HCT116 (cell line): Measurements from ENCODE around the gene RAB3GAP1. TPM values are rescaled to one million over a fixed set of nuclear protein-coding genes. Genes with fewer than 3 reads are reported as not detected.

Experiments
- ATAC-seq: fragments of 200-7000 bp; cut with Tn5 transposase; 2 replicates; pipeline ENCODE4 v1.9.1; 2020; ENCODE audit warnings: mild to moderate bottlenecking, moderate library complexity
- BruUV-seq: library from RNA; stranded (reverse); fragments of 400-500 nt; replicated peaks from 2 replicates; lab custom pipeline; 2021; lab: Mats Ljungman, UMichigan
- CTCF ChIA-PET: fragments of 300-600 bp; sonication (Branson Sonifier 250); formaldehyde crosslinking; loops from one replicate; lab custom pipeline; 2021; ENCODE audit warnings: antibody characterized with exemption; lab: Charles Lee
- POLR2A ChIA-PET: fragments of 300-600, 350-600 bp; sonication (Branson Sonifier 250); formaldehyde crosslinking; loops from one replicate; lab custom pipeline; 2021; ENCODE audit warnings: antibody characterized with exemption; lab: Charles Lee
- RAD21 ChIA-PET, 2 experiments: fragments of 300-600 bp; sonication (Branson Sonifier 250); formaldehyde crosslinking; loops; one replicate each; lab custom pipeline; 2023; ENCODE audit warnings: low total read pairs in 2 of 2; ENCODE audit not compliant: uncharacterized antibody in 2 of 2, unreplicated experiment in 2 of 2, low non-redundant PET in 1 of 2; lab: Charles Lee
- DNase-seq: peaks from one replicate; pipeline ENCODE4 v3.0.0-alpha.2; 2010; ENCODE audit warnings: low read depth, low spot score
- H2AFZ ChIP-seq: fragments of 200-600 bp; shearing (Covaris generic), sonication (generic); 2 replicates; pipeline ENCODE4 v1.6.1; 2017; ENCODE audit warnings: low read depth, mixed run types, mixed read lengths, antibody characterized with exemption, low read length; ENCODE audit not compliant: poor library complexity, severe bottlenecking
- H3K27ac ChIP-seq: 2 replicates; pipeline ENCODE4 v1.5.1; 2012; ENCODE audit warnings: low read depth, low read length
- H3K27me3 ChIP-seq: fragments of 200-600 bp; sonication (generic); 2 replicates; pipeline ENCODE4 v1.6.1; 2016; ENCODE audit warnings: mixed run types, low read length, mixed read lengths; ENCODE audit not compliant: insufficient read depth
- H3K36me3 ChIP-seq, 2 experiments: fragments of 200-500 bp in 1 of 2; fragments of 200-600 bp in 1 of 2; sonication (Bioruptor generic) in 1 of 2; sonication (generic) in 1 of 2; 2 replicates each; pipeline versions ENCODE4 v1.5.1 to v1.6.1; 2014 to 2016; ENCODE audit warnings: low read length in 2 of 2, inconsistent platforms in 1 of 2, mixed read lengths in 1 of 2, mixed run types in 1 of 2; ENCODE audit not compliant: insufficient read depth in 2 of 2, control insufficient read depth in 1 of 2
- H3K4me1 ChIP-seq, 2 experiments: fragments of 200-600 bp in 1 of 2; sonication (generic) in 1 of 2; 2 replicates each; pipeline versions ENCODE4 v1.5.1 to v1.6.1; 2012 to 2017; ENCODE audit warnings: low read length in 2 of 2, inconsistent platforms in 1 of 2, mild to moderate bottlenecking in 1 of 2, mixed read lengths in 1 of 2, mixed run types in 1 of 2, moderate library complexity in 1 of 2; ENCODE audit not compliant: insufficient read depth in 2 of 2, control insufficient read depth in 1 of 2
- H3K4me2 ChIP-seq: fragments of 200-600 bp; sonication (generic); 2 replicates; pipeline ENCODE4 v1.6.1; 2017; ENCODE audit warnings: mixed run types, low read length, mixed read lengths
- H3K4me3 ChIP-seq, 2 experiments: fragments of 200-600 bp in 1 of 2; sonication (generic) in 1 of 2; replicated peaks in 1 of 2; 2 replicates each; pipeline ENCODE4 v1.5.1; 2011 to 2016; ENCODE audit warnings: low read length in 2 of 2, control low read depth in 1 of 2, low read depth in 1 of 2, mild to moderate bottlenecking in 1 of 2, mixed read lengths in 1 of 2, mixed run types in 1 of 2
- H3K79me2 ChIP-seq: fragments of 200-600 bp; sonication (generic); 2 replicates; pipeline ENCODE4 v1.6.1; 2017; ENCODE audit warnings: mild to moderate bottlenecking, mixed run types, low read length, moderate library complexity, mixed read lengths; ENCODE audit not compliant: insufficient read depth
- H3K9ac ChIP-seq: fragments of 200-600 bp; sonication (generic); 2 replicates; pipeline ENCODE4 v1.6.1; 2016; ENCODE audit warnings: low read length, mixed read lengths
- H3K9me2 ChIP-seq: fragments of 200-600 bp; sonication (generic), shearing (Covaris generic); 2 replicates; pipeline ENCODE4 v1.6.1; 2017; ENCODE audit warnings: mixed run types, mild to moderate bottlenecking, moderate library complexity; ENCODE audit not compliant: insufficient read depth
- H3K9me3 ChIP-seq, 2 experiments: fragments of 200-500 bp in 1 of 2; fragments of 200-600 bp in 1 of 2; sonication (Bioruptor generic) in 1 of 2; sonication (generic) in 1 of 2; 2 replicates each; pipeline ENCODE4 v1.6.1; 2014 to 2017; ENCODE audit warnings: low read length in 2 of 2, mixed read lengths in 2 of 2, inconsistent platforms in 1 of 2, low read depth in 1 of 2, mild to moderate bottlenecking in 1 of 2, mixed run types in 1 of 2, moderate library complexity in 1 of 2; ENCODE audit not compliant: control insufficient read depth in 1 of 2, insufficient read depth in 1 of 2
- H4K20me1 ChIP-seq: fragments of 200-600 bp; sonication (generic), shearing (Covaris generic); 2 replicates; pipeline ENCODE4 v1.6.1; 2017; ENCODE audit warnings: mixed run types, mild to moderate bottlenecking, moderate library complexity; ENCODE audit not compliant: insufficient read depth
- CBX3 ChIP-seq: IDR thresholded peaks from 2 replicates; pipeline ENCODE4 v1.6.1; 2012; ENCODE audit warnings: low read depth
- CTCF ChIP-seq, 3 experiments: fragments of 200-600 bp in 1 of 3; sonication (generic) in 1 of 3; IDR thresholded peaks in 2 of 3; conservative IDR thresholded peaks in 1 of 3; 2 replicates each; pipeline ENCODE4 v1.5.1; 2012 to 2017; ENCODE audit warnings: low read depth in 2 of 3, low read length in 2 of 3, antibody characterized with exemption in 1 of 3, borderline replicate concordance in 1 of 3, control low read depth in 1 of 3, mild to moderate bottlenecking in 1 of 3, mixed read lengths in 1 of 3, mixed run types in 1 of 3, moderate library complexity in 1 of 3; ENCODE audit not compliant: insufficient read depth in 1 of 3
- EGR1 ChIP-seq: IDR thresholded peaks from 2 replicates; pipeline ENCODE4 v1.6.1; 2012; ENCODE audit warnings: low read depth
- ELF1 ChIP-seq: IDR thresholded peaks from 2 replicates; pipeline ENCODE4 v1.6.1; 2012; ENCODE audit warnings: low read depth, borderline replicate concordance
- EZH2 ChIP-seq: fragments of 200-600 bp; sonication (generic); IDR thresholded peaks from 2 replicates; pipeline ENCODE4 v1.6.1; 2017; ENCODE audit warnings: antibody characterized with exemption, mixed run types
- FOSL1 ChIP-seq: IDR thresholded peaks from 2 replicates; pipeline ENCODE4 v1.6.1; 2012; ENCODE audit warnings: low read depth
- JUND ChIP-seq: IDR thresholded peaks from 2 replicates; pipeline ENCODE4 v1.6.1; 2012
- MAX ChIP-seq: IDR thresholded peaks from 2 replicates; pipeline ENCODE4 v1.6.1; 2012
- POLR2A ChIP-seq: IDR thresholded peaks from 2 replicates; pipeline ENCODE4 v1.7.0; 2011; ENCODE audit warnings: borderline replicate concordance; ENCODE audit not compliant: insufficient read depth, insufficient read length; ENCODE audit errors: extremely low read depth
- SIN3A ChIP-seq: IDR thresholded peaks from 2 replicates; pipeline ENCODE4 v1.6.1; 2012; ENCODE audit warnings: low read depth
- ZNF274 ChIP-seq: fragments of 200-500 bp; sonication (Bioruptor generic); IDR thresholded peaks from 2 replicates; pipeline ENCODE4 v1.6.1; 2014; ENCODE audit warnings: mild to moderate bottlenecking, low read depth, low read length, inconsistent platforms
- intact Hi-C: fragments of 100-400 bp; cut with micrococcal nuclease; formaldehyde crosslinking; loops from 2 replicates; pipeline ENCODE4 v1.10.0; 2022
- total RNA-seq: library from RNA; stranded (reverse); gene quantifications from one replicate; pipeline ENCODE4 v1.2.1, GENCODE V29; 2021; ENCODE audit not compliant: unreplicated experiment
- TF ChIP-seq, protein P1 (sequence below): IDR thresholded peaks from 2 replicates; pipeline ENCODE4 v1.6.1; 2011; ENCODE audit warnings: mild to moderate bottlenecking, low read length, moderate library complexity; ENCODE audit not compliant: insufficient replicate concordance; ENCODE audit errors: extremely low read depth
- TF ChIP-seq, protein P2 (sequence below): IDR thresholded peaks from 2 replicates; pipeline ENCODE4 v1.6.1; 2012
- TF ChIP-seq, protein P3 (sequence below): IDR thresholded peaks from 2 replicates; pipeline ENCODE4 v1.6.1; 2012; ENCODE audit warnings: low read depth

Gene RAB3GAP1
- total RNA-seq, 1 experiment from 2014 or later, result 38.5 TPM

DNA sequence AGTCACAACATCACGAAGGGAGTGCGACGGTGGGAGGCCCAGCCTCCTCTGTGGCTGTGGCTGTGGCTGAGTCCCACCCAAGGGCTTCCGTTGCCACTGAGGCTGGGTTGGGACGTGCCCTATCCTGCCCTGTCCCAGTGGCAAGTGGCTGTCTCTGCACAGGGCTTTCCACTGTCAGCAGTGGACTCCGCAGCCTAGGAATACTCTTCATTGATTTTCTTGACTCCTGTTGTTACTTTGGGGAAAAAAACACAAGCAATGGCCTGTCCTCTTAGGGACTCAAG is 122.7 kb downstream of the RAB3GAP1 start:
- Histone ChIP-seq H4K20me1 (no peaks in the 10 kb centered on the region), H3K36me3 (peaks cover 8 to 15% of the 10 kb centered on the region in 2 experiments; a peak in 2 of 4 replicates), H2AFZ (no peak overlapping the region), H3K4me3 (no peak overlapping the region), H3K79me2 (no peaks in the 10 kb centered on the region), H3K4me2 (no peak overlapping the region), H3K4me1 (no peaks in the 10 kb centered on the region), H3K27me3 (no peaks in the 10 kb centered on the region), H3K27ac (no peak overlapping the region), H3K9ac (no peak overlapping the region), H3K9me2 (no peaks in the 10 kb centered on the region), H3K9me3 (no peaks in the 10 kb centered on the region; a peak in 1 of 4 replicates)
- TF ChIP-seq ELF1 (no peak), JUND (no peak), MAX (no peak)
- TF ChIP-seq, protein P1, sequence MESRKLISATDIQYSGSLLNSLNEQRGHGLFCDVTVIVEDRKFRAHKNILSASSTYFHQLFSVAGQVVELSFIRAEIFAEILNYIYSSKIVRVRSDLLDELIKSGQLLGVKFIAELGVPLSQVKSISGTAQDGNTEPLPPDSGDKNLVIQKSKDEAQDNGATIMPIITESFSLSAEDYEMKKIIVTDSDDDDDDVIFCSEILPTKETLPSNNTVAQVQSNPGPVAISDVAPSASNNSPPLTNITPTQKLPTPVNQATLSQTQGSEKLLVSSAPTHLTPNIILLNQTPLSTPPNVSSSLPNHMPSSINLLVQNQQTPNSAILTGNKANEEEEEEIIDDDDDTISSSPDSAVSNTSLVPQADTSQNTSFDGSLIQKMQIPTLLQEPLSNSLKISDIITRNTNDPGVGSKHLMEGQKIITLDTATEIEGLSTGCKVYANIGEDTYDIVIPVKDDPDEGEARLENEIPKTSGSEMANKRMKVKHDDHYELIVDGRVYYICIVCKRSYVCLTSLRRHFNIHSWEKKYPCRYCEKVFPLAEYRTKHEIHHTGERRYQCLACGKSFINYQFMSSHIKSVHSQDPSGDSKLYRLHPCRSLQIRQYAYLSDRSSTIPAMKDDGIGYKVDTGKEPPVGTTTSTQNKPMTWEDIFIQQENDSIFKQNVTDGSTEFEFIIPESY, result no peak
- ATAC-seq (no peak), DNase-seq (no peak)
- no TSS peak for BruUV-seq
- CTCF ChIA-PET, result no interaction called here
- RAD21 ChIA-PET, result no interaction called here
- intact Hi-C loops, result no loop called here
- POLR2A ChIA-PET, result no interaction called here

GRCh38 chr2:135175177-135175576 is 123.1 kb downstream of the RAB3GAP1 start:
- Histone ChIP-seq H3K27ac (no peak overlapping the region), H3K27me3 (no peaks in the 10 kb centered on the region), H3K4me2 (no peak overlapping the region), H3K9me2 (no peaks in the 10 kb centered on the region), H3K79me2 (no peaks in the 10 kb centered on the region), H3K4me1 (no peaks in the 10 kb centered on the region), H3K9ac (no peak overlapping the region), H4K20me1 (no peaks in the 10 kb centered on the region), H3K9me3 (no peaks in the 10 kb centered on the region; a peak in 1 of 4 replicates), H3K36me3 (peaks cover 7 to 15% of the 10 kb centered on the region in 2 experiments; a peak in 2 of 4 replicates), H3K4me3 (no peak overlapping the region), H2AFZ (no peak overlapping the region)
- RAD21 ChIA-PET, result no interaction called here
- POLR2A ChIA-PET, result no interaction called here
- DNase-seq, result no peak
- CTCF ChIA-PET, result no interaction called here
- ATAC-seq, result no peak
- BruUV-seq, result no TSS peak
- intact Hi-C loops, result no loop called here
- TF ChIP-seq ELF1 (no peak), SIN3A (no peak), JUND (no peak), EGR1 (no peak), CBX3 (no peak), EZH2 (no peak), ZNF274 (no peak), FOSL1 (no peak), CTCF (IDR thresholded peaks at IDR 0.05 in 2 of 3, conservative IDR thresholded peaks at IDR 0.05 in 1 of 3; ENCODE audit: borderline replicate concordance in 1 of 3, insufficient read depth in 1 of 3, low read depth in 2 of 3, low read length in 2 of 3) (no peak), POLR2A (no peak)
- TF ChIP-seq, protein P2, sequence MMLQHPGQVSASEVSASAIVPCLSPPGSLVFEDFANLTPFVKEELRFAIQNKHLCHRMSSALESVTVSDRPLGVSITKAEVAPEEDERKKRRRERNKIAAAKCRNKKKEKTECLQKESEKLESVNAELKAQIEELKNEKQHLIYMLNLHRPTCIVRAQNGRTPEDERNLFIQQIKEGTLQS, result no peak
- TF ChIP-seq, protein P3, sequence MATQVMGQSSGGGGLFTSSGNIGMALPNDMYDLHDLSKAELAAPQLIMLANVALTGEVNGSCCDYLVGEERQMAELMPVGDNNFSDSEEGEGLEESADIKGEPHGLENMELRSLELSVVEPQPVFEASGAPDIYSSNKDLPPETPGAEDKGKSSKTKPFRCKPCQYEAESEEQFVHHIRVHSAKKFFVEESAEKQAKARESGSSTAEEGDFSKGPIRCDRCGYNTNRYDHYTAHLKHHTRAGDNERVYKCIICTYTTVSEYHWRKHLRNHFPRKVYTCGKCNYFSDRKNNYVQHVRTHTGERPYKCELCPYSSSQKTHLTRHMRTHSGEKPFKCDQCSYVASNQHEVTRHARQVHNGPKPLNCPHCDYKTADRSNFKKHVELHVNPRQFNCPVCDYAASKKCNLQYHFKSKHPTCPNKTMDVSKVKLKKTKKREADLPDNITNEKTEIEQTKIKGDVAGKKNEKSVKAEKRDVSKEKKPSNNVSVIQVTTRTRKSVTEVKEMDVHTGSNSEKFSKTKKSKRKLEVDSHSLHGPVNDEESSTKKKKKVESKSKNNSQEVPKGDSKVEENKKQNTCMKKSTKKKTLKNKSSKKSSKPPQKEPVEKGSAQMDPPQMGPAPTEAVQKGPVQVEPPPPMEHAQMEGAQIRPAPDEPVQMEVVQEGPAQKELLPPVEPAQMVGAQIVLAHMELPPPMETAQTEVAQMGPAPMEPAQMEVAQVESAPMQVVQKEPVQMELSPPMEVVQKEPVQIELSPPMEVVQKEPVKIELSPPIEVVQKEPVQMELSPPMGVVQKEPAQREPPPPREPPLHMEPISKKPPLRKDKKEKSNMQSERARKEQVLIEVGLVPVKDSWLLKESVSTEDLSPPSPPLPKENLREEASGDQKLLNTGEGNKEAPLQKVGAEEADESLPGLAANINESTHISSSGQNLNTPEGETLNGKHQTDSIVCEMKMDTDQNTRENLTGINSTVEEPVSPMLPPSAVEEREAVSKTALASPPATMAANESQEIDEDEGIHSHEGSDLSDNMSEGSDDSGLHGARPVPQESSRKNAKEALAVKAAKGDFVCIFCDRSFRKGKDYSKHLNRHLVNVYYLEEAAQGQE, result no peak
